Glutamatergic neuron (in vitro differentiated cells): ENCODE results near the gene RHBDF2. TPM values are rescaled to one million over a fixed set of nuclear protein-coding genes. Genes with fewer than 3 reads are reported as not detected.
"Not testable (repeated sequence)": the region's sequence is repeated elsewhere in the genome, so short reads cannot be mapped to it uniquely, and the experiment has no call there.

ENCODE experiments used
- DNase-seq: peaks from one replicate; pipeline ENCODE4 v3.0.0; 2022
- H3K27ac Mint-ChIP-seq: one replicate; pipeline ENCODE4 v1.8.0; 2020; ENCODE audit warnings: mild to moderate bottlenecking, mixed read lengths, inconsistent platforms; ENCODE audit not compliant: unreplicated experiment
- H3K27me3 Mint-ChIP-seq: one replicate; pipeline ENCODE4 v1.8.0; 2020; ENCODE audit warnings: mild to moderate bottlenecking, moderate library complexity, mixed read lengths, inconsistent platforms; ENCODE audit not compliant: unreplicated experiment
- H3K36me3 Mint-ChIP-seq: one replicate; pipeline ENCODE4 v1.8.0; 2020; ENCODE audit warnings: mild to moderate bottlenecking, mixed read lengths, inconsistent platforms; ENCODE audit not compliant: unreplicated experiment
- H3K4me1 Mint-ChIP-seq: one replicate; pipeline ENCODE4 v1.8.0; 2020; ENCODE audit warnings: mild to moderate bottlenecking, low read depth, mixed read lengths, inconsistent platforms; ENCODE audit not compliant: unreplicated experiment
- H3K4me3 Mint-ChIP-seq: one replicate; pipeline ENCODE4 v1.8.0; 2020; ENCODE audit warnings: mild to moderate bottlenecking, mixed read lengths, inconsistent platforms; ENCODE audit not compliant: unreplicated experiment
- H3K9me3 Mint-ChIP-seq: one replicate; pipeline ENCODE4 v1.8.0; 2020; ENCODE audit warnings: mild to moderate bottlenecking, moderate library complexity, mixed read lengths, inconsistent platforms; ENCODE audit not compliant: unreplicated experiment
- CTCF ChIP-seq: fragments of 200-600 bp; sonication (generic); IDR thresholded peaks from one replicate; pipeline ENCODE4 v1.5.0; 2021; ENCODE audit not compliant: partially characterized antibody, unreplicated experiment
- total RNA-seq: library from RNA; stranded (reverse); fragmentation: NEBNext Ultra II Directional; extraction: Animal tissue kit (Norgen Biotek cat#: 25700); gene quantifications from one replicate; pipeline ENCODE4 v1.2.1, GENCODE V29; 2021; ENCODE audit not compliant: unreplicated experiment

Gene RHBDF2
- total RNA-seq, 1 donor from 2014 or later, result 1.9 TPM

DNA sequence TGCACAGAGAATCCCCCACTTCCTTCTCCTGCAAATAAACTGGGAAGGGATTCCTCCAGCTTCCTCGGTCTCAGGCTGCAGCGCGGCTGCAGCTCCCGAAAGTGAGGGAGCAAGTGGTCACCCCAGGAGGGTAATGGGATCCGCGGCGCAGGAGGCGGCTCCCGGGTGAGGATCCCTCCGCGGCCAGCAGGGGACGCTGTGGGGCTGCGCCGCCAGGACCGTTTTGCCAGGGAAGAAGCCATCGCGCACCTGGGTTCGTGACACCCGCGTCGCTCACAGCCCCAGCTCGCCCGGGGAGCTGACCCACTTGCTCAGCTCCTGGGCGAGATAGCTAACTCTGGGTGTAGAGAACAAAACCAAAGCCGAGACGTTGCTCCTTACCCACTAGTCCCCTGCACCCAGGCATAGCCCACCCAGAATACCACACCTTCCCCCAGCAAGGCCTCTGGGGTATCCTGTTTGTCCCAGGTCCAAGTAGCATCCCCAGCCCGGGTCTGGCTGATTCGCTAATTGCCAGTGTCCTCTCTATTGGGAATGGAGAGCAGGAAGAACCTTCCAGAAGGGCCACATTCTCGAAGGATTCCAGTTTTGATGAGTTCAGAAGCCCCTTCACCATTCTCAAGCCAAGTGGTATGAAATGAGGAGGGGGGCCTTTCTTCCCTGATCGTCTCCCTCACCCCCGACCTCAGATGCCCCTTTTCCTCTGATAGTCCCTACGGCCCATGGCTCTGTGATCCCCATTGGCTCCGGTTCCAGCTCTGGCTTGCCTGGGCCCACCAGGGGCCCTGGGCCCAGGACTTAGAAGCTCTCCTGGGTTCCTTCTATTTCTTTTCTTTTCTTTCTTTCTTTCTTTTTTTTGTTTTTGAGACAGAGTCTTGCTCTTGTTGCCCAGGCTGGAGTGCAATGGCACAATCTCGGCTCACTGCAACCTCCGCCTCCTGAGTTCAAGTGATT is 22.1 kb upstream of the RHBDF2 start:
- H3K27me3 Mint-ChIP-seq, result peaks cover 11% of the 10 kb centered on the region

DNA sequence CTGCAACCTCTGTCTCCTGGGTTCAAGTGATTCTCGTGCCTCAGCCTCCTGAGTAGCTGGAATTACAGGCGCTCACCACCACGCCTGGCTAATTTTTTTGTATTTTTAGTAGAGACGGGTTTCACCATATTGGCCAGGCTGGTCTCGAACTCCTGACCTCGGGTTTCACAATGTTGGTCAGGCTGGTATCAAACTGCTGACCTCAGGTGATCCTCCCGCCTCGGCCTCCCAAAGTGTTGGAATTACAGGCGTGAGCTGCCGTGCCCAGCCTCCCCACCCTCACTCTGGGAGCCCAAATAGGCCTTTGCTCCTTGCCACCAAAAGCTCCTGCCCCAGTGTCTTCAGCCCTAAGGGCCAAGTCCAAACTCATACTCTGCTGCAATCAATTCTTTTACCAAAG is 20.5 kb upstream of the RHBDF2 start:
- H3K27ac Mint-ChIP-seq, H3K9me3 Mint-ChIP-seq, H3K36me3 Mint-ChIP-seq, DNase-seq, H3K4me1 Mint-ChIP-seq, H3K27me3 Mint-ChIP-seq, H3K4me3 Mint-ChIP-seq: not testable (repeated sequence)

More for the DNA sequence above, 22.1 kb upstream of the RHBDF2 start:
- H3K4me3 Mint-ChIP-seq, result no peak overlapping the region
- H3K36me3 Mint-ChIP-seq, result no peaks in the 10 kb centered on the region
- TF ChIP-seq CTCF, result peak; percentile 100
- H3K4me1 Mint-ChIP-seq, result peaks cover 7% of the 10 kb centered on the region
- DNase-seq, result peak; percentile 88
- peak overlapping the region; percentile 15 for H3K27ac Mint-ChIP-seq
- H3K9me3 Mint-ChIP-seq, result no peaks in the 10 kb centered on the region

DNA sequence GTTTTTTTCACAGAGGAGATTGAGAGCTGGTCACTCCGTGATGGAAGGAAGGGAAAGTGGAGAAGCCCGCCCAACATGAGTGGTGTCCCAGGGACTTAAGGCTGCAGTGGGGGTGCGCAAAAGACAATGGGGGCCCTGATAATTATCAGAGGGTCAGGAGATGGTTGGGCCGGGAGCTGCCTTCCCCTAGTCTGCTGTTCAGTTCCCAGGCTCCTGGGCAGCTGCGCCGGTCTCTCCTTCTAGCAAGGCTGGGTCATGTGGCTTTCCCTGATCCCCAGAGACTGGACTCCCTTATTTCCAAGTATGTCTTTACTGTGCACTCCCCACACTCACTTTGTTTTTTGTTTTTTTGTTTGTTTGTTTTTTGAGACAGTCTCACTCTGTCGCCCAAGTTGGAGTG is 20.0 kb upstream of the RHBDF2 start:
- Mint-ChIP-seq H3K36me3 (no peaks in the 10 kb centered on the region), H3K27me3 (peaks cover 8% of the 10 kb centered on the region), H3K9me3 (no peaks in the 10 kb centered on the region), H3K4me3 (no peak overlapping the region), H3K4me1 (peaks cover 7% of the 10 kb centered on the region), H3K27ac (no peak overlapping the region)
- no peak for TF ChIP-seq CTCF
- DNase-seq, result no peak

DNA sequence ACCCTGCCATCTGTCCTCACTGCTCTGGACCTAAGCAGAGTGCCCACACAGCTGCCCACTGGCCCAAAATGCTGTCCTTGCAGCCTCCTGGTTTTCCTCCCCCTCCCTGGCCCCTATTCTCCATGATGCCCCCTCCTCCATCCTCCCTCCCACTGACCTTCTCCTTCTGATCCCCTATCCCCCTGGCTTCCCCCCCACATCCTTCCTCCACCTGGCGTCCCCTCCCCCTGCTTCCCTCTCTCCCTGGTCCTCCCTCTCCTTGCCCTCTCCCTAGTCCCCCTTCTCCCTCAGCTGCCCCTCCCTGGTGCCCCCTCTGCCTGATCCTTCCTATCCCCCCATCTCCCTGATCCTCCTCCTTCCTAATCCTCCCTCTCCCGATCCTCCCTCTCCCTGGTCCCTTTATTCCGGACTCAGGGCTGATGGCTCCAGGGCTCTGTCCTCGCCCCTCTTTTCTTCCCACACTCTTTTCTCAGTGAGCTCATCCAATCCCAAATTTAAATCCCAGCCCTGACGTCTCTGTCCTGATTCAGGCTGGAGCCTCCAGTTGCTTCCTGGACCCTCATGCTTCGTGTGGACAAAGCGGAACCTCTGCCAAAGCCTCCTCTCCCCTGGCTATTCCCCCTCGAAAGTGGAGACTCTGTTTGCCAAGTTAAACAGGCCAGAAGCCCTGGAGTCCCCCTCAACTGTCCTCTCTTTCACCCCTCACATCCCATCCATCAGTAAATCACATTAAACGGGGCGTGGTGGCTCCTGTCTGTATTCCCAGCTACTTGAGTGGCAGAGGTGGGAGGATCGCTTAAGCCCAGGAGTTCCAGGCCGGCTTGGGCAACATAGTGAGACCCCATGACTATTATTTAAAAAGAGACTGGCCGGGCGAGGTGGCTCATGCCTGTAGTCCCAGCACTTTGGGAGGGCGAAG is 18.1 kb upstream of the RHBDF2 start:
- TF ChIP-seq CTCF, result no peak
- Mint-ChIP-seq H3K36me3 (no peaks in the 10 kb centered on the region), H3K4me1 (peaks cover 3% of the 10 kb centered on the region), H3K27me3 (peaks cover 4% of the 10 kb centered on the region), H3K27ac (no peak overlapping the region), H3K9me3 (peaks cover under 1% of the 10 kb centered on the region), H3K4me3 (no peak overlapping the region)
- DNase-seq, result no peak

DNA sequence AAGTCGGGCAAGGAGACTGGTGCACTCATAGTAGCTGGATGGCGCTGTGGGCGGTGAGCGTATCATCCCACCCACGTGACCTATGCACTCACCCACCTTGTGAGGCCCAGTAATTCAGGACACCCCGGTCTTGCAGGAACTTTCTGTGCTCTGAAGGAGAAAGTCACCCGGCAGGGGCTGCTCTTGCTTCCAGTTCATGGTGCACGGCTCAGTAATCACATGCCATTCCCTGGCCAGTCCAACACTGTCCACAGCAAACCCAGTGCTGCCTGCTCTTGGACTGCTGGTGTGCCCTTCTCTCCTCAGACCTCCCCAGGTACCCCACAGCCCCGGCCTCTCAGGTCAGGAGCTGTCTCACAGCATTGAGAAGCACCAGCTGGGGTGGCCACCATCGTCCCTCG is 16.4 kb upstream of the RHBDF2 start:
- H3K9me3 Mint-ChIP-seq, result peaks cover 1% of the 10 kb centered on the region
- no peak overlapping the region for H3K4me3 Mint-ChIP-seq
- H3K27me3 Mint-ChIP-seq, result peaks cover 4% of the 10 kb centered on the region
- no peaks in the 10 kb centered on the region for H3K36me3 Mint-ChIP-seq
- H3K27ac Mint-ChIP-seq, result no peak overlapping the region
- TF ChIP-seq CTCF, result no peak
- peaks cover 3% of the 10 kb centered on the region for H3K4me1 Mint-ChIP-seq
- no peak for DNase-seq
